WTC11 (cell line): ENCODE measurements around the gene GRIK5. TPM values are rescaled to one million over a fixed set of nuclear protein-coding genes. Genes with fewer than 3 reads are reported as not detected.

Experiments
- ATAC-seq: fragments of 200-7000 bp; cut with Tn5 transposase; 2 replicates; pipeline ENCODE4 v1.10.0; 2021; ENCODE audit warnings: mild to moderate bottlenecking, moderate library complexity
- CTCF ChIA-PET: fragments of 300-600 bp; sonication (Branson Sonifier 250); formaldehyde crosslinking; loops from one replicate; lab custom pipeline; 2021; ENCODE audit warnings: antibody characterized with exemption; lab: Charles Lee
- POLR2A ChIA-PET: fragments of 350-600 bp; sonication (Branson Sonifier 250); formaldehyde crosslinking; loops from one replicate; lab custom pipeline; 2021; ENCODE audit warnings: antibody characterized with exemption; lab: Charles Lee
- DNase-seq: peaks from one replicate; pipeline ENCODE4 v3.0.0; 2021; ENCODE audit warnings: low spot score
- H3K27ac Mint-ChIP-seq: 2 replicates; pipeline ENCODE4 v1.8.0; 2021; ENCODE audit warnings: mixed read lengths
- H3K27me3 Mint-ChIP-seq: 2 replicates; pipeline ENCODE4 v1.8.0; 2021; ENCODE audit warnings: low read depth, mild to moderate bottlenecking, moderate library complexity, mixed read lengths
- H3K36me3 Mint-ChIP-seq: 2 replicates; pipeline ENCODE4 v1.8.0; 2021; ENCODE audit warnings: mixed read lengths
- H3K4me1 Mint-ChIP-seq: 2 replicates; pipeline ENCODE4 v1.8.0; 2022; ENCODE audit warnings: mixed read lengths
- H3K4me3 Mint-ChIP-seq: 2 replicates; pipeline ENCODE4 v1.8.0; 2021; ENCODE audit warnings: mild to moderate bottlenecking, moderate library complexity, mixed read lengths
- H3K9me3 Mint-ChIP-seq: 2 replicates; pipeline ENCODE4 v1.8.0; 2021; ENCODE audit warnings: mixed read lengths
- CBFB ChIP-seq: sonication (generic); formaldehyde crosslinking; IDR thresholded peaks from 2 replicates; pipeline ENCODE4 v1.8.1; 2022; ENCODE audit warnings: mild to moderate bottlenecking, low read depth, missing genetic modification reagents
- CDX4 ChIP-seq: fragments of 250-450 bp; sonication (Bioruptor Pico); IDR thresholded peaks from 2 replicates; pipeline ENCODE4 v1.9.0; 2021; ENCODE audit warnings: moderate library complexity, mild to moderate bottlenecking, inconsistent platforms, borderline replicate concordance
- CREM ChIP-seq: sonication (generic); formaldehyde crosslinking; IDR thresholded peaks from 2 replicates; pipeline ENCODE4 v1.8.1; 2022; ENCODE audit warnings: mild to moderate bottlenecking, missing genetic modification reagents, moderate library complexity
- CTCF ChIP-seq: fragments of 200-600 bp; IDR thresholded peaks from 2 replicates; pipeline ENCODE4 v1.8.0; 2022; ENCODE audit warnings: antibody characterized with exemption
- E2F4 ChIP-seq: sonication (generic); formaldehyde crosslinking; IDR thresholded peaks from 2 replicates; pipeline ENCODE4 v1.8.1; 2022; ENCODE audit warnings: low read depth, mild to moderate bottlenecking, moderate library complexity, missing genetic modification reagents, borderline replicate concordance
- FOXK1 ChIP-seq: sonication (generic); formaldehyde crosslinking; IDR thresholded peaks from 2 replicates; pipeline ENCODE4 v1.8.0; 2022; ENCODE audit warnings: mild to moderate bottlenecking, moderate library complexity, missing genetic modification reagents
- FOXP1 ChIP-seq: sonication (generic); formaldehyde crosslinking; IDR thresholded peaks from 2 replicates; pipeline ENCODE4 v1.8.0; 2022; ENCODE audit warnings: missing genetic modification reagents, mild to moderate bottlenecking, moderate library complexity, borderline replicate concordance
- GRHL2 ChIP-seq: fragments of 250-450 bp; sonication (Bioruptor Pico); IDR thresholded peaks from 2 replicates; pipeline ENCODE4 v1.8.0; 2022; ENCODE audit warnings: mild to moderate bottlenecking, moderate library complexity; ENCODE audit not compliant: insufficient replicate concordance, severe bottlenecking
- JUN ChIP-seq: sonication (generic); formaldehyde crosslinking; IDR thresholded peaks from 2 replicates; pipeline ENCODE4 v1.8.0; 2023; ENCODE audit warnings: mild to moderate bottlenecking, missing genetic modification reagents
- MXD4 ChIP-seq: fragments of 250-450 bp; sonication (Bioruptor Pico); IDR thresholded peaks from 2 replicates; pipeline ENCODE4 v1.8.0; 2021; ENCODE audit warnings: mild to moderate bottlenecking, moderate library complexity, borderline replicate concordance
- NFATC4 ChIP-seq: fragments of 250-450 bp; sonication (Bioruptor Pico); IDR thresholded peaks from 2 replicates; pipeline ENCODE4 v1.9.0; 2021; ENCODE audit warnings: mild to moderate bottlenecking
- RORB ChIP-seq: fragments of 250-450 bp; sonication (Bioruptor Pico); IDR thresholded peaks from 2 replicates; pipeline ENCODE4 v1.9.0; 2021; ENCODE audit warnings: mild to moderate bottlenecking
- SP1 ChIP-seq: sonication (generic); formaldehyde crosslinking; conservative IDR thresholded peaks from 2 replicates; pipeline ENCODE4 v1.8.1; 2022; ENCODE audit warnings: missing genetic modification reagents
- ZNF281 ChIP-seq: sonication (generic); formaldehyde crosslinking; IDR thresholded peaks from 2 replicates; pipeline ENCODE4 v1.8.0; 2023; ENCODE audit warnings: mild to moderate bottlenecking, missing genetic modification reagents
- ZNF423 ChIP-seq: fragments of 250-450 bp; sonication (Bioruptor Pico); IDR thresholded peaks from 2 replicates; pipeline ENCODE4 v2.1.2; 2022; ENCODE audit warnings: mild to moderate bottlenecking, moderate library complexity
- total RNA-seq: library from RNA; stranded (reverse); gene quantifications from 3 replicates; pipeline ENCODE4 v1.2.3, GENCODE V29; 2021
- TF ChIP-seq, protein P1 (sequence below): fragments of 250-450 bp; sonication (Bioruptor Pico); IDR thresholded peaks from 2 replicates; pipeline ENCODE4 v1.9.0; 2021; ENCODE audit warnings: mild to moderate bottlenecking, borderline replicate concordance
- TF ChIP-seq, protein P2 (sequence below): sonication (generic); formaldehyde crosslinking; IDR thresholded peaks from 2 replicates; pipeline ENCODE4 v1.8.1; 2022; ENCODE audit warnings: mild to moderate bottlenecking, moderate library complexity, missing genetic modification reagents
- TF ChIP-seq, protein P3 (sequence below): sonication (generic); formaldehyde crosslinking; IDR thresholded peaks from 2 replicates; pipeline ENCODE4 v1.8.1; 2023; ENCODE audit warnings: mild to moderate bottlenecking, missing genetic modification reagents, borderline replicate concordance

GRIK5 gene
- total RNA-seq, 1 experiment from 2014 or later: 52.3 TPM

- TF ChIP-seq, protein P1, sequence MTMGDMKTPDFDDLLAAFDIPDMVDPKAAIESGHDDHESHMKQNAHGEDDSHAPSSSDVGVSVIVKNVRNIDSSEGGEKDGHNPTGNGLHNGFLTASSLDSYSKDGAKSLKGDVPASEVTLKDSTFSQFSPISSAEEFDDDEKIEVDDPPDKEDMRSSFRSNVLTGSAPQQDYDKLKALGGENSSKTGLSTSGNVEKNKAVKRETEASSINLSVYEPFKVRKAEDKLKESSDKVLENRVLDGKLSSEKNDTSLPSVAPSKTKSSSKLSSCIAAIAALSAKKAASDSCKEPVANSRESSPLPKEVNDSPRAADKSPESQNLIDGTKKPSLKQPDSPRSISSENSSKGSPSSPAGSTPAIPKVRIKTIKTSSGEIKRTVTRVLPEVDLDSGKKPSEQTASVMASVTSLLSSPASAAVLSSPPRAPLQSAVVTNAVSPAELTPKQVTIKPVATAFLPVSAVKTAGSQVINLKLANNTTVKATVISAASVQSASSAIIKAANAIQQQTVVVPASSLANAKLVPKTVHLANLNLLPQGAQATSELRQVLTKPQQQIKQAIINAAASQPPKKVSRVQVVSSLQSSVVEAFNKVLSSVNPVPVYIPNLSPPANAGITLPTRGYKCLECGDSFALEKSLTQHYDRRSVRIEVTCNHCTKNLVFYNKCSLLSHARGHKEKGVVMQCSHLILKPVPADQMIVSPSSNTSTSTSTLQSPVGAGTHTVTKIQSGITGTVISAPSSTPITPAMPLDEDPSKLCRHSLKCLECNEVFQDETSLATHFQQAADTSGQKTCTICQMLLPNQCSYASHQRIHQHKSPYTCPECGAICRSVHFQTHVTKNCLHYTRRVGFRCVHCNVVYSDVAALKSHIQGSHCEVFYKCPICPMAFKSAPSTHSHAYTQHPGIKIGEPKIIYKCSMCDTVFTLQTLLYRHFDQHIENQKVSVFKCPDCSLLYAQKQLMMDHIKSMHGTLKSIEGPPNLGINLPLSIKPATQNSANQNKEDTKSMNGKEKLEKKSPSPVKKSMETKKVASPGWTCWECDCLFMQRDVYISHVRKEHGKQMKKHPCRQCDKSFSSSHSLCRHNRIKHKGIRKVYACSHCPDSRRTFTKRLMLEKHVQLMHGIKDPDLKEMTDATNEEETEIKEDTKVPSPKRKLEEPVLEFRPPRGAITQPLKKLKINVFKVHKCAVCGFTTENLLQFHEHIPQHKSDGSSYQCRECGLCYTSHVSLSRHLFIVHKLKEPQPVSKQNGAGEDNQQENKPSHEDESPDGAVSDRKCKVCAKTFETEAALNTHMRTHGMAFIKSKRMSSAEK (CRISPR knock-in tag): no peak
- TF ChIP-seq FOXP1: no peak
- TF ChIP-seq RORB: no peak
- TF ChIP-seq CREM: no peak
- TF ChIP-seq, protein P2, sequence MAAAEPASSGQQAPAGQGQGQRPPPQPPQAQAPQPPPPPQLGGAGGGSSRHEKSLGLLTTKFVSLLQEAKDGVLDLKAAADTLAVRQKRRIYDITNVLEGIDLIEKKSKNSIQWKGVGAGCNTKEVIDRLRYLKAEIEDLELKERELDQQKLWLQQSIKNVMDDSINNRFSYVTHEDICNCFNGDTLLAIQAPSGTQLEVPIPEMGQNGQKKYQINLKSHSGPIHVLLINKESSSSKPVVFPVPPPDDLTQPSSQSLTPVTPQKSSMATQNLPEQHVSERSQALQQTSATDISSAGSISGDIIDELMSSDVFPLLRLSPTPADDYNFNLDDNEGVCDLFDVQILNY: no peak; the same call in 1 of the 2 replicates
- peak; percentile 68 for TF ChIP-seq CTCF
These were observed 71.6 kb downstream of the GRIK5 start (continued) for GRCh38 chr19:41998246-41999020.

GRCh38 chr19:41997851-41998229, 72.2 kb downstream of the GRIK5 start:
- Mint-ChIP-seq H3K9me3 (no peaks in the 10 kb centered on the region), H3K4me3 (peak overlapping the region; percentile 72), H3K27ac (no peak overlapping the region), H3K4me1 (peaks cover 25% of the 10 kb centered on the region), H3K36me3 (peaks cover 13% of the 10 kb centered on the region), H3K27me3 (peaks cover 72% of the 10 kb centered on the region)
- ChIA-PET CTCF (interaction anchor here (1.1 to 5.3 kb wide), 8 partner anchors 9 to 138 kb away, joined by 3 to 50 read pairs (median 9); partner anchors contain the start of genes POU2F2, RABAC1 and RPS19), POLR2A (no interaction called here)
- no peak for ATAC-seq
- DNase-seq: peak; percentile 41
- no peak for TF ChIP-seq MXD4 (CRISPR knock-in tag)
- no peak for TF ChIP-seq FOXP1
- TF ChIP-seq NFATC4 (CRISPR knock-in tag): no peak
- TF ChIP-seq SP1 (CRISPR knock-in tag): no peak
- no peak for TF ChIP-seq GRHL2 (CRISPR knock-in tag)
- 0 out of 2 replicates have a peak, but pooled peaks have one; percentile 27 for TF ChIP-seq FOXK1 (CRISPR knock-in tag)
- TF ChIP-seq CBFB (CRISPR knock-in tag): 0 out of 2 replicates have a peak, but pooled peaks have one; percentile 55
- no peak for TF ChIP-seq ZNF281 (CRISPR knock-in tag)
- TF ChIP-seq ZNF423 (CRISPR knock-in tag): no peak
- TF ChIP-seq, protein P3, sequence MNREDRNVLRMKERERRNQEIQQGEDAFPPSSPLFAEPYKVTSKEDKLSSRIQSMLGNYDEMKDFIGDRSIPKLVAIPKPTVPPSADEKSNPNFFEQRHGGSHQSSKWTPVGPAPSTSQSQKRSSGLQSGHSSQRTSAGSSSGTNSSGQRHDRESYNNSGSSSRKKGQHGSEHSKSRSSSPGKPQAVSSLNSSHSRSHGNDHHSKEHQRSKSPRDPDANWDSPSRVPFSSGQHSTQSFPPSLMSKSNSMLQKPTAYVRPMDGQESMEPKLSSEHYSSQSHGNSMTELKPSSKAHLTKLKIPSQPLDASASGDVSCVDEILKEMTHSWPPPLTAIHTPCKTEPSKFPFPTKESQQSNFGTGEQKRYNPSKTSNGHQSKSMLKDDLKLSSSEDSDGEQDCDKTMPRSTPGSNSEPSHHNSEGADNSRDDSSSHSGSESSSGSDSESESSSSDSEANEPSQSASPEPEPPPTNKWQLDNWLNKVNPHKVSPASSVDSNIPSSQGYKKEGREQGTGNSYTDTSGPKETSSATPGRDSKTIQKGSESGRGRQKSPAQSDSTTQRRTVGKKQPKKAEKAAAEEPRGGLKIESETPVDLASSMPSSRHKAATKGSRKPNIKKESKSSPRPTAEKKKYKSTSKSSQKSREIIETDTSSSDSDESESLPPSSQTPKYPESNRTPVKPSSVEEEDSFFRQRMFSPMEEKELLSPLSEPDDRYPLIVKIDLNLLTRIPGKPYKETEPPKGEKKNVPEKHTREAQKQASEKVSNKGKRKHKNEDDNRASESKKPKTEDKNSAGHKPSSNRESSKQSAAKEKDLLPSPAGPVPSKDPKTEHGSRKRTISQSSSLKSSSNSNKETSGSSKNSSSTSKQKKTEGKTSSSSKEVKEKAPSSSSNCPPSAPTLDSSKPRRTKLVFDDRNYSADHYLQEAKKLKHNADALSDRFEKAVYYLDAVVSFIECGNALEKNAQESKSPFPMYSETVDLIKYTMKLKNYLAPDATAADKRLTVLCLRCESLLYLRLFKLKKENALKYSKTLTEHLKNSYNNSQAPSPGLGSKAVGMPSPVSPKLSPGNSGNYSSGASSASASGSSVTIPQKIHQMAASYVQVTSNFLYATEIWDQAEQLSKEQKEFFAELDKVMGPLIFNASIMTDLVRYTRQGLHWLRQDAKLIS (CRISPR knock-in tag): no peak
- no peak for TF ChIP-seq CDX4
- no peak for TF ChIP-seq JUN (CRISPR knock-in tag)
- no peak for TF ChIP-seq E2F4
